KBM-7 (cell line): ENCODE data around the gene PYHIN1.
"Not testable (repeated sequence)": the region's sequence is repeated elsewhere in the genome, so short reads cannot be mapped to it uniquely, and the experiment has no call there.

ENCODE experiments used
- DNase-seq: peaks from one replicate; pipeline ENCODE4 v3.0.0-alpha.2; 2015
- in situ Hi-C: fragments of 300-500 bp; cut with MboI; formaldehyde crosslinking; loops from 2 replicates; pipeline ENCODE4 v1.14.3; 2020; ENCODE audit warnings: low sequenced_read_pairs, low pct_unique_long_range_greater_than_20kb, mixed read lengths

PYHIN1 gene

DNA sequence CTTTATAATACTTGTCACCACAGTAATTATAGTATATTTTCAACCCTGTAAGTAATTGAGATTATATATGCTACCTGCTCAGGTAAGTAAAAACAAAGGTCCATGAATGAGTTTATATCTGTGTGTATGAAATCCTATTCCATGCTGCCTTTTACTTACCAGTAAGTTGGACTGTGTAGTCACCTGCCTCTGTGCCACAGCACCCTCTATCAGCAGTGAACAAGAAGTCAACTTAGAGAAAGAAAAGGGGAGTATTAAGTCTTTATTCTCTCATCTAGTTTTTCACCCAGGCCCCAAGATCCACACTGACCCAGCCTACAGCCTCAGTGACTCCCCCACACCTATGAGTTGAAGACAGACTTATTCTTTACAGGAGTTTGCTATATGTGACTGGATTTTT lies 41.5 kb downstream of the PYHIN1 start:
- in situ Hi-C loops = no loop called here
- no peak for DNase-seq

DNA sequence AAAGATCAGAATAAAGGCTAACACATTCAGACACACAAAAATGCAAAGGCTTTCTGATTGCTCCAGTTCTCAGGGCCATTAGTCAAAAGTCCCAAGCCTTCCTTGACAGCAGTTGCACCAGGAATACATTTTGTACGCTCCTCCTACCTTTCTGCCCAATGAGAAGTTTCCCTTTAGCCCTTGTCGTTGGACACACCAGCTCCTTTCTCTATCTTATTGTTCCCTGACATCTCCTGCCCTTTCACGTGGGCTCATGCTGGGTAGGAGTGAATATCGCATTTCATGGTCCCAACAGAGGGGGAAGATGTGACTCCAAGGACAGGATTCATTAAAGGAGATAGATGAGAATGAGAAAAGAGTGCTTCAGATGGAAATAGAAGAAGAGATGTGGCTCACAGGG lies 44.9 kb downstream of the PYHIN1 start:
- DNase-seq = no peak
- in situ Hi-C loops = loop anchor here (25.0 kb wide), 1 partner anchor 189 kb away; the partner anchor contains the start of gene OR6N2

DNA sequence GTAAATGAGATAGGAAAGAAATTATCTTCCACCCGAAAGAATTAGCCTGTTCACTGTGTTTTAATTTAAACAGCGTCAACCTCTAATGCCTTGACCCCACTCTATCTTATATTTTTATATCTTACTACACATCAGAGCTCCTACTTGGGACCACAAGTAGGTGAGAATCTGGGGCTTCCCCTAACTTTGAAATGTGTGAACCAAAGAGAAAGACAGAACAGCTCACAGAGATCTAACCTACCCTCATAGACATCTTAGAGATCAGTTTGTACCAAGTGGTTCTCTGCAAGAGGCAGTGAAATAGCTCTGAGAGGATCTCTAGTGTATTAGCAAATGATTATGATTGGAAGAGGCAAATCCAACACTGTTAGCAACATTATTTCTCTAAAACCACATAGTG lies 47.4 kb downstream of the PYHIN1 start:
- in situ Hi-C loops = loop anchor here (25.0 kb wide), 1 partner anchor 191 kb away; the partner anchor contains the start of gene OR6N2
- DNase-seq = no peak

DNA sequence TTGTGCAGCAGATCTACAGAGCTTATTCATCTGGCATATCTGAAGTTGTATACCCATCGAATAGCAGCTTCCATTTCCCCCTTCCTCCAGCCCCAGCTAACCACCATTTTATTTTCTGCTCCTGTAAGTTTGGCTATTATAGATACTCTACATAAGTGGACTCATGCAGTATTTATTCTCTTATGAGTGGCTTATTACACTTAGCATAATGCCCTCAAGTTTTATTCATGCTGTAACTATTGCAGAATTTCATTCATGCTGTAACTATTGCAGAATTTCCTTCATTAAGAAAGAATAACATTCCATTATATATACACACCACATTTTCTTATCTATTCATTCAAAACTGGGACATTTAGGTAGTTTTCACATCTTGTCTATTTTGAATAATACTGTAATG lies 47.9 kb downstream of the PYHIN1 start:
- in situ Hi-C loops = loop anchor here (25.0 kb wide), 1 partner anchor 192 kb away; the partner anchor contains the start of gene OR6N2
- DNase-seq = no peak

DNA sequence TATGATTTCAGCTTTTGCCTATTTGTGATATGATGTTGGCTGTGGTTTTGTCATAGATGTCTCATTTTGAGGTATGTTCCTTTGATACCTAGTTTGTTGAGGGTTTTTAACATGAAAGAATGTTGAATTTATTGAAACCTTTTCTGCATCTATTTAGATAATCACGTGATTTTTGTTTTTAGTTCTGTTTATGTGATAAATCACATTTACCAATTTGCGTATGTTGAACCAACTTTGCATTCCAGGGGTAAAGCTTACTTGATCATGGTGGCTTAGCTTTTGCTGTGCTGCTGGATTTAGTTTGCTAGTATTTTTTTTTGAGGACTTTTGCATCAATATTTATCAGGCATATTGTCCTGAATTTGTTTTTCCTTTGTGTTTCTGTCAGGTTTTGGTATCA lies 51.9 kb downstream of the PYHIN1 start:
- in situ Hi-C loops = loop anchor here (25.0 kb wide), 1 partner anchor 196 kb away; the partner anchor contains the start of gene OR6N2
- no peak for DNase-seq

DNA sequence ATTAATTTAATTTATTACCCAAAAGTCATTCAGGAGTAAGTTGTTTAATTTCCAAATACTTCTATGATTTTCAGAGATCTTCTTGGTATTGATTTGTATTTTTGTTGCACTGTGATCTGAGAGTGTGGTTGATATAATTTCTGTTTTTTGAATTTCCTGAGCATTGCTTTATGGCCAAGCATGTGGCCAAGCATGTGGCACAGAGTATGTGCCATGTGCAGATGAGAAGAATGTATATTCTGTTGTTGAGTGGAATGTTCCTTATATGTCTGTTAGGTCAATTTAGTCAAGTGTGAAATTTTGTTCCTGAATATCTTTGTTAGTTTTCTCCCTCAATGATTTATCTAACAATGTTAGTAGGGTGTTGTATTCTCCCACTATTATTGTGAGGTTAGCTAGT lies 53.0 kb downstream of the PYHIN1 start:
- in situ Hi-C loops = loop anchor here (25.0 kb wide), 1 partner anchor 197 kb away; the partner anchor contains the start of gene OR6N2
- no peak for DNase-seq

DNA sequence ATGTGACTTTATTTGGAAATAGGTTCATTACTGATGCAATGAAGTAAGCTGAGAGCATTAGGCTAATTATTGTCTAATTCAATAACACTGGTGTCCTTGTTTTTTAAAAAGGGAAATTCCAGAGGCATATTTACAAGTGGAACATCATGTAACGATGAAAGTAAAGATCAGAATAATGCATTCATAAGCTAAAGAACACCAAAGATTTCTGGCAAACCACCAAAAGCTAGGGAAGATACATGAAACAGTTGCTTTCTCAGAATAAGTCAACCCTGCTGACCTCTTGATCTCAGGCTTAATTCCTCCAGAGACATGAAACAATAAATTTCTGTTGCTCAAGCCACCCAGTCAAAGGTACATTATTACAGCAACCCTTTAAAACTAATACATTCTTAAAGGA lies 58.1 kb downstream of the PYHIN1 start:
- no peak for DNase-seq
- in situ Hi-C loops = loop anchor here (25.0 kb wide), 1 partner anchor 202 kb away; the partner anchor contains the start of gene OR6N2

DNA sequence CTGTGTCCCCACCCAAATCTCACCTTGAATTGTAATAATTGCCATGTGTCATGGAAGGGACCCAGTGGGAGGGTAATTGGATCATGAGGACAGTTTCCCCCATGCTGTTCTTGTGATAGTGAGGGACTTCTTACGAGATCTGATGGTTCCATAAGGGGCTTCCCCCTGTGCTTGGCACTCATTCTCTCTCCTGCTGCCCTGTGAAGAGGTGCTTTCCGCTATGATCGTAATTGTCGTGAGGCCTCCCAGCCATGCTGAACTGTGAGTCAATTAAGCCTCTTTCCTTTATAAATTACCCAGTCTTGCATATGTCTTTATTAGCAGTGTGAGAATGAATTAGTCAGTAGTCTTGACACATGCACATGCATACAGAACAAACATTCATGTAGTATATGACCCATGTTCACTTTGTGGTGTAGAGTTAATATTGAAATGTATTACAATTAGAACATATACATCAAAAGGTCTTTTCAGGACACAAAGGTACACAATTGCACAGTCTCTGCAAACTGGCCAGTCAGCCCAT lies 61.5 kb downstream of the PYHIN1 start:
- in situ Hi-C loops = loop anchor here (25.0 kb wide), 1 partner anchor 206 kb away; the partner anchor contains the start of gene OR6N2
- DNase-seq = no peak

DNA sequence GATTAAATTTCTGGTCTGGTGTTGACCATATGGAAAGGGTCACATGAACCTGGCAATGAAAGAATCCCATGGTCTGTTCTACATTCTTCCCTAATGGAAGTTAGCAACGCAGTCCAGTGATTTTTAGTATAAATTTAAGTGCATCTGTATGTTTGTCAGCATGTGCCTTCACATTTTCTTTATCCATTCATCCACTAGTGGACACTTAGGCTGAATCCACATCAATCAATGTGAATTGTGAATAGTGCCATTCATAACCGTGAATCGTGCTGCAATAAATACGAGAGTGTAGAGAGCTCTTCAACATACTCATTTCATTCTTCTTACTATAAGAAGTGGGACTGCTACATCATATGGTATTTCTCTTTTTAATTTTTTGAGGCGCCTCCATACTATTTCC lies 65.6 kb downstream of the PYHIN1 start:
- DNase-seq = no peak
- in situ Hi-C loops = loop anchor here (25.0 kb wide), 1 partner anchor 210 kb away; the partner anchor contains the start of gene OR6N2

DNA sequence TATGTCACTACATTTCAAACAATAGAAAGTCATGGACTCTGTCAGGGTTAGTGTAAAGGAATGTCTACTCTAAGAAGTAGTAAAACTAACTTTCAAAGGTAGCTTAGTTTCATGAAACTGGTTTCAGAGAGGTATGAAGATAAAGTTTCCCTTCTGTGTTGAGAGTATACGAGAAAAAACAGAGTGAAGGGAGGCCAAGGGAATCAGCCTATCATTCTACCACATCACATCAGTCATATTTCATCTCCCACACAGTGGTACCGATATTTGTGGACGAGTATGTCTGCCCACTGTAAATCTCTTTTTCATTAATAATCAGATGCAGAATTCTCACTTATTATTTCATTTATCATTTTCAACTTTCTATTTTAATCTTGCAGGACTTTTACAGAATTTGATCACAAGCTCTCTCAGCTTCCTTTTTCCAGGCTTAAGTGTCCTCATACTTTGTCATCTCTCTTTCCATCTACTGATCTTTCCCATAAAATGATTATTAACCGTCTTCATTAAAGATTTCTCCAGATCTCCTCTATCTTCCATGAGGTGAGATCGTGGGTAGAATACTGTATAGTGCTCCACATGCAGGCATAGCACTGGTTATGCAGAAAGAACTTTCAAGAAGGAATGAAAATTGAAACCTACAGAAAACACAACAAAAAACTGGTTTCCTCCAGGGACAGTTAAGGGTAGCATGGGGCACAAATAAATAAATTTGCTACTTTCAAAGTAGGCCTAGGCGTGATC lies 66.9 kb downstream of the PYHIN1 start:
- in situ Hi-C loops = loop anchor here (25.0 kb wide), 1 partner anchor 211 kb away; the partner anchor contains the start of gene OR6N2
- DNase-seq = no peak

DNA sequence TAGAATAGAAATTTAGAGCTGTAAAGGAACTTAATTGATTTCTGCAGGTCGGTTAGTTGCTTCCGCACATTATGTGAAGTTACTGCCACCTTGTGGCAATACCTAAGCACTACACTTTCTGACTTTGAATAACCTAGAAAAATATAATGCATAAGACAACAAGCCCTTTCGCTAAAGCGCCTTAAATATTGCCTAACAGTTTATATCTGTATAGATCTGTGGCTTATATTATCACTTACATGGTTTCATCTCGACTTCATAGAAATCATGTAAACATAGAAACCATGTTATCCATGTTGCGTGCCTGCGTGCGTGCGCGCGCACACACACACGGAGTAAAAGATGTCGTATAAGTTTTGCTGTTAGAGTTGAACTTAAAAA lies 67.4 kb downstream of the PYHIN1 start:
- in situ Hi-C loops = loop anchor here (25.0 kb wide), 1 partner anchor 211 kb away; the partner anchor contains the start of gene OR6N2
- peak; percentile 87 for DNase-seq

DNA sequence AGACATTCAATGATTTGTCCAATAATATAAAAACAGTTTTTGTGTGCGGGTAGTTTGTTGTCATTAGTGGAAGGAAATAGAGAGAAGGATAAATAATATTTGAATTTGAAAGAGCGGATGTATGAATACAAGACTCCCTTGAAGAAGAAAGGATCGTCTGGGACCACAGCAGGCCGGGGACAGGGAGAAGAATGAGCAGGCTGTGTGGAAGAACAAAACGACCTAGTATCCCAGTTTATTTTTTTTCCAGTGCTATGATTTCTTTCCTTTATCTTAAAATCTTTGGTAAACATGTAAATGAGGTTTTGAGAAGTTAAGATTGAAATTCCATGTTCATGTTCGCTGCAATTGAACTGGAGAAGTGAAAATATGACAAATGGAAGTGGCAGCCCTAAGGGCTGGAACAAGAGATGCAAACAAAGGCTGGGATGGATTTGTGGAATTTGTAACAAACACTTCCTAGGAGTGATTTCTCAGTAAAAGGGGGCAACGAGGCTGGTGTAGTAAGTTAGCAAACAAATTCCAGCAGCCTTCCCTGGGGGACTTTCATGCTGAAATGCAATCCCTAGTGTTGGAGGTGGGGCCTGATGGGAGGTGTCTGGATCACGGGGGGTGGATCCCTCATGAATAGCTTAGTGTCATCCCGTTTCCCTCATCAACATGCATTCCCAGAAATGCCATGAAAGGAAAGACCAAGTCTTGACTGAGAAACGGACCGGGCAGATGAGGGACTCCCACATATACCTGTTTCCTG lies 68.1 kb downstream of the PYHIN1 start:
- in situ Hi-C loops = loop anchor here (25.0 kb wide), 1 partner anchor 212 kb away; the partner anchor contains the start of gene OR6N2
- no peak for DNase-seq

DNA sequence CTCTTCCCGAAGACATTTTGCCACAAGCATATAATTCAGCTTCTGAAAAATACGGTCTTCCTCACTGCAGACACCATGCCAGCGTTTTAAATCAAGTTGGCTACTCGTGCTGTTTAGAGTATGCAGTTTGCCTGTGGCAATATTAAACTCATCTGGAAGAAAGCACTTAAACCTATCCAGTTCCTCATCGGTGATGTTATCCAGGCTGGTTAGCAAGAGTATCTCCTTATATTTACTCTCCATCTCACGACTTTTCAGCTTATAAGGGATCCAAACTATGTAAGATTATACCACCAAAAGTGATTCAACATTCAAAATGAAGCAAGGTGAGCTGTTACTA lies 68.7 kb downstream of the PYHIN1 start:
- DNase-seq = no peak
- in situ Hi-C loops = no loop called here

DNA sequence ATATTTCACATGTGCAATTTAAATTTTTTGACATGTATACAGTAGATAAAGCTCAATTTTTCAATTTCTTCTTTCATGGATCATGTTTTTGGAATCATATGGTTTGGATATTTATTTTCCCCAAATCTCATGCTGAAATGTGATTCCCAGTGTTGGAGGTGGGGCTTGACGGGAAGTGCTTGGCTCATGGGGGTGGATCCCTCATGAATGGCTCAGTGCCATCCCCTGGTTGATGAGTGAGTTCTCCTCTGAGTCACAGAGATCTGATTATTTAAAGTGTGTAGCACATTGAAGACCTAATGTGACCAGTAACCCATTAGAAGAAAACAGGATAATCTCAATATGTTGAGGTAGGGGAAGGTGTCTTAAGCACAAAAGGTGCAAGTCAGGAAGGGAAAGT lies 69.3 kb downstream of the PYHIN1 start:
- peak; percentile 44 for DNase-seq
- in situ Hi-C loops = no loop called here

DNA sequence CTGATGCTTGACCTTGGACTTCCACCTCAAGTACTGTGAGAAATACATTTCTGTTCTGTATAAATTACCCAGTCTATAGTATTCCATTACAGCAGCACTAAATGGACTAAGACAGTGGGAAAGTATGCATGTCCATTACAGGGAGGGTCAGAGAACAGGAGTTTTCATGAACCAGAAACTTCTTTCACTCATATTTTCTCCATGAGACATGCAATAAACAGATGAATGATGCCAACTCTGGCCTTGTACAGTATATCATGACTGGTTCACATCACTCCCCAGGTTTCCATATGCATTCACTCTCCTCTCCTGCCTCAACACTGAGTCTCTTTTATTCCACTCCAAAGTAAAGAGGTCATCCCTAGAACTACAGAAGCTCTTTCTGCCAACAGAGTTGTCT lies 73.8 kb downstream of the PYHIN1 start:
- in situ Hi-C loops = no loop called here

DNA sequence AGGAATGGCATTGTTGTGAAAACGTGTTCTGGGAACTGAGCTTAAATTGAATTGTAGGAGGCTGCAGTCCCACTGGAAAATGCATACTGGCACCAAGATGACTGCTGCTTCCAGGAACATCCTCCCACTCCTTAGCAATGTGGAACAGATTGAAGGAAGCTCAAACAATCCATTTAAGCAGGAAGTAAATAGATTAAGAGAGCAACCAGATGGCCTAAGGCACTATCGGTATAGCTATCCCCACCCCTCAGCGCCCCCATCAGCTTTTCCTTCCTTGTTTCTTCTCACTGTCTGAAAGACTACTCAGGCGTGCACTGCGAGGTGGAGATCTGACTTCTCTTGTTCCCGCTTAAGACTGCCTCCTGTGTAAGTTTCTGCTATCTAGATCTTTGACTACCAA lies 74.3 kb downstream of the PYHIN1 start:
- DNase-seq = peak; percentile 93
- in situ Hi-C loops = no loop called here

More for the DNA sequence above, 73.8 kb downstream of the PYHIN1 start:
- no peak for DNase-seq

DNA sequence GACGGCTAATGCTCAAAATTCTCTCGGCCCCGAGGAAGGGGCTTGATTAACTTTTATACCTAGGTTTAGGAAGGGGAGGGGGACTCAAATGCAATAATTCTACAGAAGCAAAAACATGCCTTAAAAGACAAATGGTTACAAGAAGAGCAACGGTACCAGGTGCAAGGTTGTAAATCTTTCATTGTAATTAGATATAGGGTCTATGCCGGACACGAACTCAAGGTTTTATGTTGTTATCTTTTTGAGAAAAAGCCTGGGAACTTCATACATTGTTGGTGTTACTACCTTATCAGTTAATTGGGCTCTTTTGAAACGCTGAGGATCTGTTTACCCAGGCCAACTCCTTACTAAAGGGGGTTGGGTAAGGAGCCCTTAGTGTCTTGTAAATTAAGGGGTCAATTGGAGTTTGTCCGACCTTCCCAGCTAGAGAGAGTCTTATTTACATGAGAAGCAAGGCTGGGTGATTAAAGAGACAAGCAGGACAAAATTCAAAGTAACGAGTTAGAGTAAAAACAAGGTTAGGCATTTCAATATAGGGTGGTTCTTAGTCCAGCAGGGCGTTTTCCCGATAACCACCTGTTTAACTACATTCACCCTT lies 75.0 kb downstream of the PYHIN1 start:
- DNase-seq, in situ Hi-C loops: not testable (repeated sequence)

DNA sequence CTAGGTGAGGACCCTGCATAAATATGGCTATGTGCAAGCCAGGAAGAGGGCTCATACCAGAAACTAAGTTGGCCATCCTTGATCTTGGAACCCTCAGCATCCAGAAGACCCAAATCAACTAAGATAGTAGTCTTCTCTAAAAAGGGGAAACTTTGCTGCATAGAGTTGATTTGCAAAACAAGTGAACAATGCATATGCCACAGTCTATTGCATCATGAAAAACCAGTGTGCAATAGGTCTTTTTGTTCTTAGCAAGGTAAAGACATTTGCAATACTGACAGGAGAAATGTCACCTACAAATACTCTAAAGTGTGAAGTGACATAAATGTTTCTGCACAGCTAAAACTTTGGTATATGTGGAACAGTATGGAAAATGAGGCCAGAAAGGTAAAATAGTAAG lies 76.4 kb downstream of the PYHIN1 start:
- in situ Hi-C loops = no loop called here
- DNase-seq = no peak

DNA sequence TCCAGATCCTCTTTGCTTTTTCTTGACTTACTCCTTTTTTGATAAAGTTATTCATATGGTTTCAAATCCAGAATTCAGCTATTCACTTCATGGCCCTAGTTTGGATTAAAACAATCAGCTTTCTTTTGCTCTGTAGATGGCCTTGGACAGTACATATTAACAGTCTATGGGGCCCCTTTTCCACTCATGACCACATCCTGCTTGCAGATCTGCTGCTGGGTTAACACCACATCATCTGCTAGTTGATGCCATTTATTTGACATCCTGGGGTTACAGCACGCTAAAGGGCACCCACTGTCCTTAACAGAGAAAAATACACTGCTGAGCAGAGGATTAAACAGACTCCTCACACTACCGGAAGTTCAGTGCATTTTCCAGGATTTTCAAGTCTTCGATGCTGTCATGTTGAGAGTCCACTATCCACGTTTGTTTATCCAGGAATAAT lies 77.4 kb downstream of the PYHIN1 start:
- peak; percentile 63 for DNase-seq

More for the DNA sequence above, 77.4 kb downstream of the PYHIN1 start:
- in situ Hi-C loops = no loop called here
